HEK293 (cell line): Measurements from ENCODE around the gene ROR2.

Experiments
- CTCF ChIA-PET: fragments of 350-600 bp; formaldehyde crosslinking; extraction: SDS; loops from one replicate; lab custom pipeline; 2021; ENCODE audit warnings: antibody characterized with exemption; lab: Yijun Ruan, JAX
- POLR2A ChIA-PET: fragments of 300-600 bp; formaldehyde crosslinking; extraction: SDS; loops from one replicate; lab custom pipeline; 2020; ENCODE audit warnings: antibody characterized with exemption, inconsistent platforms; lab: Yijun Ruan, JAX
- H3K27ac ChIP-seq: fragments of 200-500 bp; sonication (Bioruptor generic); 2 replicates; pipeline ENCODE4 v1.5.1; 2014; ENCODE audit warnings: low read depth, low read length, control low read depth, inconsistent platforms; ENCODE audit errors: extremely low read depth
- H3K36me3 ChIP-seq, 2 experiments: fragments of 200-500 bp in 1 of 2; sonication (Bioruptor generic) in 1 of 2; 1 replicate in 1 of 2; 2 replicates in 1 of 2; pipeline ENCODE4 v1.5.1; 2014 to 2017; ENCODE audit warnings: inconsistent platforms in 2 of 2, low read length in 2 of 2; ENCODE audit not compliant: control insufficient read depth in 2 of 2, insufficient read depth in 1 of 2
- H3K4me1 ChIP-seq: fragments of 200-500 bp; sonication (Bioruptor generic); 2 replicates; pipeline ENCODE4 v1.5.1; 2014; ENCODE audit warnings: mild to moderate bottlenecking, low read length, inconsistent platforms; ENCODE audit not compliant: control insufficient read depth, insufficient read depth
- H3K4me3 ChIP-seq: 2 replicates; pipeline ENCODE4 v1.5.1; 2011; ENCODE audit warnings: low read depth, mild to moderate bottlenecking, control low read depth, low read length, moderate library complexity
- H3K9me3 ChIP-seq: fragments of 200-500 bp; sonication (Bioruptor generic); 2 replicates; pipeline ENCODE4 v1.5.1; 2014; ENCODE audit warnings: low read depth, low read length, inconsistent platforms; ENCODE audit not compliant: control insufficient read depth, insufficient read depth
- BCL11A ChIP-seq: fragments of 450-650 bp; formaldehyde crosslinking; IDR thresholded peaks from 2 replicates; pipeline ENCODE4 v1.5.1; 2016; ENCODE audit warnings: low read depth, missing biosample characterization, missing genetic modification characterization
- IKZF3 ChIP-seq: fragments of 450-650 bp; IDR thresholded peaks from 2 replicates; pipeline ENCODE4 v1.5.0; 2018; ENCODE audit warnings: missing biosample characterization, mild to moderate bottlenecking, missing genetic modification characterization, moderate library complexity
- KLF10 ChIP-seq: fragments of 450-650 bp; IDR thresholded peaks from 2 replicates; pipeline ENCODE4 v1.5.1; 2018; ENCODE audit warnings: missing biosample characterization, mild to moderate bottlenecking, missing genetic modification characterization
- SCRT2 ChIP-seq: fragments of 450-650 bp; formaldehyde crosslinking; IDR thresholded peaks from 2 replicates; pipeline ENCODE4 v1.5.1; 2016; ENCODE audit warnings: missing biosample characterization, missing genetic modification characterization
- SP2 ChIP-seq: fragments of 450-650 bp; formaldehyde crosslinking; IDR thresholded peaks from 2 replicates; pipeline ENCODE4 v1.5.1; 2016; ENCODE audit warnings: missing biosample characterization, missing genetic modification characterization
- WT1 ChIP-seq: fragments of 450-650 bp; formaldehyde crosslinking; IDR thresholded peaks from 2 replicates; pipeline ENCODE4 v1.5.1; 2016; ENCODE audit warnings: missing biosample characterization, missing genetic modification characterization
- ZNF112 ChIP-seq: fragments of 450-650 bp; formaldehyde crosslinking; IDR thresholded peaks from 2 replicates; pipeline ENCODE4 v1.5.0; 2017; ENCODE audit warnings: missing biosample characterization, missing genetic modification characterization
- ZNF146 ChIP-seq: fragments of 450-650 bp; formaldehyde crosslinking; IDR thresholded peaks from 2 replicates; pipeline ENCODE4 v1.5.1; 2016; ENCODE audit warnings: missing biosample characterization, missing genetic modification characterization
- ZNF2 ChIP-seq: fragments of 450-650 bp; formaldehyde crosslinking; IDR thresholded peaks from 2 replicates; pipeline ENCODE4 v1.5.1; 2016; ENCODE audit warnings: missing biosample characterization, missing genetic modification characterization
- ZNF202 ChIP-seq: fragments of 450-650 bp; formaldehyde crosslinking; IDR thresholded peaks from 2 replicates; pipeline ENCODE4 v1.5.1; 2016; ENCODE audit warnings: missing biosample characterization, missing genetic modification characterization, borderline replicate concordance
- ZNF214 ChIP-seq: fragments of 450-650 bp; formaldehyde crosslinking; IDR thresholded peaks from 2 replicates; pipeline ENCODE4 v1.5.1; 2017; ENCODE audit warnings: missing biosample characterization, mild to moderate bottlenecking, missing genetic modification characterization, borderline replicate concordance
- ZNF423 ChIP-seq: fragments of 450-650 bp; formaldehyde crosslinking; IDR thresholded peaks from 2 replicates; pipeline ENCODE4 v1.5.1; 2016; ENCODE audit warnings: missing biosample characterization, missing genetic modification characterization
- ZNF501 ChIP-seq: fragments of 450-650 bp; formaldehyde crosslinking; IDR thresholded peaks from 2 replicates; pipeline ENCODE4 v1.5.1; 2016; ENCODE audit warnings: missing biosample characterization, missing genetic modification characterization
- ZNF629 ChIP-seq: fragments of 450-650 bp; formaldehyde crosslinking; IDR thresholded peaks from 2 replicates; pipeline ENCODE4 v1.5.1; 2017; ENCODE audit warnings: missing biosample characterization, missing genetic modification characterization
- TF ChIP-seq, protein P1 (sequence below): sonication (generic); formaldehyde crosslinking; IDR thresholded peaks from 2 replicates; pipeline ENCODE4 v1.8.1; 2022; ENCODE audit warnings: mild to moderate bottlenecking, moderate library complexity, missing genetic modification reagents
- TF ChIP-seq, protein P2 (sequence below): fragments of 450-650 bp; formaldehyde crosslinking; IDR thresholded peaks from 2 replicates; pipeline ENCODE4 v1.5.1; 2016; ENCODE audit warnings: missing biosample characterization, missing genetic modification characterization, low read depth
- TF ChIP-seq, protein P3 (sequence below): fragments of 450-650 bp; formaldehyde crosslinking; IDR thresholded peaks from 2 replicates; pipeline ENCODE4; 2016; ENCODE audit warnings: missing biosample characterization, missing genetic modification characterization

ROR2 gene

DNA sequence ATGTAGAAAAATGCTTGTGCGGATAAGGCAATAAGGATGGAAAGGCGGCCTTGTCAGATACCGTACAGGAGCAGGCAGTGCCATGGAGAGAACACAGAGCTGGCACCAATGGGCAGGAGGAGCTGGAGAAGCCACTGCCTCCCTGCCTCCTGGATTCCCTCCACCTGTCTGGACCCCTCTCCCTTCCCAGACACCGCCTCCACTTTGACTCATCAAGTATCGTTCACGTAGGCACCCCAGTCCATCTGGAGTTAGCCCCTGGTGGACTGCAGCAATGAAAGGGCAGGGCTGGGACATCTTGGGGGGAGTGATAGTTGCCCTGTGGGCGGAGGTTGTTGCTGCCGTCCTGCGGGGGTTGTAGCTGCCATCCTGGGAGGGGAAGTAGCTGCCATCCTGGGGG is 232.0 kb downstream of the ROR2 start:
- H3K4me1 ChIP-seq: no peaks in the 10 kb centered on the region
- TF ChIP-seq WT1 (tag by site-specific recombination): no peak
- TF ChIP-seq ZNF2 (tag by site-specific recombination): no peak
- no peak for TF ChIP-seq ZNF423
- no peak for TF ChIP-seq ZNF214 (tag by site-specific recombination)
- no peak for TF ChIP-seq KLF10 (tag by site-specific recombination)
- no peak for TF ChIP-seq SCRT2 (tag by site-specific recombination)
- no peak for TF ChIP-seq IKZF3
- TF ChIP-seq, protein P1, sequence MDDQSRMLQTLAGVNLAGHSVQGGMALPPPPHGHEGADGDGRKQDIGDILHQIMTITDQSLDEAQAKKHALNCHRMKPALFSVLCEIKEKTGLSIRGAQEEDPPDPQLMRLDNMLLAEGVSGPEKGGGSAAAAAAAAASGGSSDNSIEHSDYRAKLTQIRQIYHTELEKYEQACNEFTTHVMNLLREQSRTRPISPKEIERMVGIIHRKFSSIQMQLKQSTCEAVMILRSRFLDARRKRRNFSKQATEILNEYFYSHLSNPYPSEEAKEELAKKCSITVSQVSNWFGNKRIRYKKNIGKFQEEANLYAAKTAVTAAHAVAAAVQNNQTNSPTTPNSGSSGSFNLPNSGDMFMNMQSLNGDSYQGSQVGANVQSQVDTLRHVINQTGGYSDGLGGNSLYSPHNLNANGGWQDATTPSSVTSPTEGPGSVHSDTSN (CRISPR knock-in tag): no peak
- TF ChIP-seq ZNF629: no peak
- TF ChIP-seq, protein P2, sequence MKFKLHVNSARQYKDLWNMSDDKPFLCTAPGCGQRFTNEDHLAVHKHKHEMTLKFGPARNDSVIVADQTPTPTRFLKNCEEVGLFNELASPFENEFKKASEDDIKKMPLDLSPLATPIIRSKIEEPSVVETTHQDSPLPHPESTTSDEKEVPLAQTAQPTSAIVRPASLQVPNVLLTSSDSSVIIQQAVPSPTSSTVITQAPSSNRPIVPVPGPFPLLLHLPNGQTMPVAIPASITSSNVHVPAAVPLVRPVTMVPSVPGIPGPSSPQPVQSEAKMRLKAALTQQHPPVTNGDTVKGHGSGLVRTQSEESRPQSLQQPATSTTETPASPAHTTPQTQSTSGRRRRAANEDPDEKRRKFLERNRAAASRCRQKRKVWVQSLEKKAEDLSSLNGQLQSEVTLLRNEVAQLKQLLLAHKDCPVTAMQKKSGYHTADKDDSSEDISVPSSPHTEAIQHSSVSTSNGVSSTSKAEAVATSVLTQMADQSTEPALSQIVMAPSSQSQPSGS (tag by site-specific recombination): no peak
- TF ChIP-seq, protein P3, sequence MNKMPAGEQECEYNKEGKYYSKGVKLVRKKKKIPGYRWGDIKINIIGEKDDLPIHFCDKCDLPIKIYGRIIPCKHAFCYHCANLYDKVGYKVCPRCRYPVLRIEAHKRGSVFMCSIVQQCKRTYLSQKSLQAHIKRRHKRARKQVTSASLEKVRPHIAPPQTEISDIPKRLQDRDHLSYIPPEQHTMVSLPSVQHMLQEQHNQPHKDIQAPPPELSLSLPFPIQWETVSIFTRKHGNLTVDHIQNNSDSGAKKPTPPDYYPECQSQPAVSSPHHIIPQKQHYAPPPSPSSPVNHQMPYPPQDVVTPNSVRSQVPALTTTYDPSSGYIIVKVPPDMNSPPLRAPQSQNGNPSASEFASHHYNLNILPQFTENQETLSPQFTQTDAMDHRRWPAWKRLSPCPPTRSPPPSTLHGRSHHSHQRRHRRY (tag by site-specific recombination): no peak
- ChIA-PET POLR2A (interaction anchor here (0.5 kb wide), 1 partner anchor 1733 kb away, joined by 3 read pairs; no protein-coding TSS in a partner anchor), CTCF (interaction anchor here (2.4 to 3.2 kb wide), 2 partner anchors 9 to 16 kb away, joined by 15 read pairs; no protein-coding TSS in a partner anchor)
- peaks cover 0 to 10% of the 10 kb centered on the region in 2 experiments; a peak in 1 of 3 replicates for H3K36me3 ChIP-seq
- no peak overlapping the region for H3K4me3 ChIP-seq
- no peak overlapping the region for H3K27ac ChIP-seq
- H3K9me3 ChIP-seq: no peaks in the 10 kb centered on the region

DNA sequence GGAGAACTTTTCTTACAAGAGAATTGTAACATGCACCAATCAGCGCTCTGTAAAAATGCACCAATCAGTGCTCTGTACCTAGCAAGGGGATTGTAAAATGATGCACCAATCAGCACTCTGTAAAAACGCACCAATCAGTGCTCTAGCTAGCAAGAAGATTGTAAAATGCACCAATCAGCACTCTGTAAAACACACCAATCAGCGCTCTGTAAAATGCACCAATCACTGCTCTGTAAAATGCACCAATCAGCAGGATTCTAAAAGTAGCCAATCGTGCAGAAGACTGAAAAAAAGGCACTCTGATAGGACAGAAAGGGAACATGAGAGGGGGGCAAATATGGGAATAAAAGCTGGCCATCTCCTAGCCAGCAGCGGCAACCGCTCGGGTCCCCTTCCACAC is 233.2 kb downstream of the ROR2 start:
- Histone ChIP-seq H3K36me3 (no peaks in the 10 kb centered on the region), H3K4me3 (no peak overlapping the region), H3K9me3 (no peaks in the 10 kb centered on the region), H3K4me1 (no peaks in the 10 kb centered on the region), H3K27ac (no peak overlapping the region)
- TF ChIP-seq BCL11A (tag by site-specific recombination) (no peak), ZNF112 (no peak), ZNF501 (tag by site-specific recombination) (no peak), SP2 (tag by site-specific recombination) (peak; percentile 26; the same call in 1 of the 2 replicates)
- TF ChIP-seq, all 188 proteins: peak for 1
- ChIA-PET CTCF (interaction anchor here (0.7 to 3.2 kb wide), 4 partner anchors 10 to 801 kb away, joined by 3 to 15 read pairs (median 9); no protein-coding TSS in a partner anchor), POLR2A (no interaction called here)

DNA sequence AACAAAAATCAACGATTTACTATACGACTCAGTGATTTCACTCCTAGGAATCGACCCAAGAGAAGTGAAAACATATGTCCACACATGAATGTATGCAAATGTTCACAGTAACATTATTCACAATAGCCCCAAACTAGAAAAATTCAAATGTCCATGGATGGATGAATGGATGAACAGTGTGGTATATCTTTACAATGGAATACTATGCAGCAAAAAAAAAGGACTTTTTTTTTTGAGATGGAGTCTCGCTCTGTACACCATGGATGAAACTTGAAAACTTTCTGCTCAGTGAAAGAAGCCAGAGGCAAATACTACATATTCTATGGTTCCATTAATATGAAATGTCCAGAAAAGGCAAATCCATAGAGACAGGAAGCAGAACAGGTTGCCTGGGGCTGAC is 233.8 kb downstream of the ROR2 start:
- CTCF ChIA-PET: interaction anchor here (0.6 to 0.9 kb wide), 2 partner anchors 15 to 801 kb away, joined by 3 read pairs; no protein-coding TSS in a partner anchor
- POLR2A ChIA-PET: no interaction called here

More for the DNA sequence above, 233.8 kb downstream of the ROR2 start:
- TF ChIP-seq ZNF146 (tag by site-specific recombination) (peak; percentile 47; the same call in 1 of the 2 replicates), ZNF202 (tag by site-specific recombination) (no peak)
- TF ChIP-seq, all 188 proteins: peak for 1
- Histone ChIP-seq H3K4me3 (no peak overlapping the region), H3K9me3 (no peaks in the 10 kb centered on the region), H3K4me1 (no peaks in the 10 kb centered on the region), H3K36me3 (no peaks in the 10 kb centered on the region), H3K27ac (no peak overlapping the region)
